GM18526 (cell line): Measurements from ENCODE around the gene CTIF.

Source experiments
- POLR2A ChIP-seq: IDR thresholded peaks from 3 replicates; pipeline ENCODE4 v1.6.1; 2011; ENCODE audit not compliant: insufficient read length; ENCODE audit errors: extremely low read depth

Gene CTIF

GRCh38 chr18:48544661-48545415, 6.0 kb downstream of the CTIF start:
- TF ChIP-seq POLR2A: no peak

GRCh38 chr18:48545757-48546321, 7.0 kb downstream of the CTIF start:
- no peak for TF ChIP-seq POLR2A

GRCh38 chr18:48546396-48546795, 7.6 kb downstream of the CTIF start:
- TF ChIP-seq POLR2A: no peak

GRCh38 chr18:48547531-48547981, 8.7 kb downstream of the CTIF start:
- no peak for TF ChIP-seq POLR2A

GRCh38 chr18:48548011-48548771, 9.4 kb downstream of the CTIF start:
- no peak for TF ChIP-seq POLR2A

- TF ChIP-seq POLR2A: no peak
These were observed 10.1 kb downstream of the CTIF start for GRCh38 chr18:48548921-48549320.

- no peak for TF ChIP-seq POLR2A
These were observed 11.4 kb downstream of the CTIF start for GRCh38 chr18:48550101-48550729.

GRCh38 chr18:48551100-48551499, 12.3 kb downstream of the CTIF start:
- TF ChIP-seq POLR2A: no peak

GRCh38 chr18:48552130-48552529, 13.3 kb downstream of the CTIF start:
- no peak for TF ChIP-seq POLR2A

GRCh38 chr18:48553236-48553635, 14.4 kb downstream of the CTIF start:
- TF ChIP-seq POLR2A: no peak

GRCh38 chr18:48554610-48555400, 16.0 kb downstream of the CTIF start:
- TF ChIP-seq POLR2A: no peak

GRCh38 chr18:48555465-48555995, 16.7 kb downstream of the CTIF start:
- no peak for TF ChIP-seq POLR2A

GRCh38 chr18:48557640-48558174, 18.9 kb downstream of the CTIF start:
- TF ChIP-seq POLR2A: no peak

- no peak for TF ChIP-seq POLR2A
These were observed 19.4 kb downstream of the CTIF start for GRCh38 chr18:48558248-48558647.
